Measurements from ENCODE around the gene PPP6R1. TPM values are rescaled to one million over a fixed set of nuclear protein-coding genes. Genes with fewer than 3 reads are reported as not detected.
"Not testable (repeated sequence)": the region's sequence is repeated elsewhere in the genome, so short reads cannot be mapped to it uniquely, and the experiment has no call there.

The PPP6R1 gene
- total RNA-seq, 1 experiment from 2014 or later = 109 TPM

DNA sequence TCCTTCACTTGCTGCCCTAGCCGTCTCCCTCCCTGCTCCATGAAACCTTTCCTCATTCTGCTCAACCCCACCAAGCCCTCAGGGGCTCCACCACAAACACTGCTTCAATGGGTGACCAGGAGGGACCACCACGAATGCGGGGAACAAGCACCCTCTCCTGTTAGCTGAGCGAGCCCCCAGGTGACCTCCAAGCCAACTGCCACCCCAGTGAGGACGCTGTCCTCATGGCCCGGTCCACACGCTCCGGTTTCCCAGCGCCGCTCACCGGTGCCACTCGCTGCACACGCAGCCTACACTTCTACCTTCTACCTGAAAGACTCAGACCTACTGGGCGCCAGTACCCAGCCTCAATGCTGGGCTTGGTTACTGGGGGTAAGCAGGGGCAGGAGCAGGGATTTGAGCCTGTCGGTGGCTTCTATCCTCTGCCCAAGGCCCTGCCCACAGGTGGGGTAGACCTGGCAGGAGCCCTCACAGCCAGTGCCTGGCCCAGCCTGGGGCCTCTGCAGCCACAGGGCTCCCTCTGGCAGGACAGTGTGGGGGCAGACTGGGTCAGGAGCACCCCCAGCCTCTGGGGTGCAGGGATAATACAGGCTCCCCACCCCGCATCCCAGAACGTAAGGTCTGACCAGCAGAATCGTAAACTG lies 29.6 kb downstream of the PPP6R1 start:
- in situ Hi-C loops (cut with HindIII; ENCODE audit: low sequenced_read_pairs) = no loop called here
- DNase-seq (ENCODE audit: low spot score) = no peak

DNA sequence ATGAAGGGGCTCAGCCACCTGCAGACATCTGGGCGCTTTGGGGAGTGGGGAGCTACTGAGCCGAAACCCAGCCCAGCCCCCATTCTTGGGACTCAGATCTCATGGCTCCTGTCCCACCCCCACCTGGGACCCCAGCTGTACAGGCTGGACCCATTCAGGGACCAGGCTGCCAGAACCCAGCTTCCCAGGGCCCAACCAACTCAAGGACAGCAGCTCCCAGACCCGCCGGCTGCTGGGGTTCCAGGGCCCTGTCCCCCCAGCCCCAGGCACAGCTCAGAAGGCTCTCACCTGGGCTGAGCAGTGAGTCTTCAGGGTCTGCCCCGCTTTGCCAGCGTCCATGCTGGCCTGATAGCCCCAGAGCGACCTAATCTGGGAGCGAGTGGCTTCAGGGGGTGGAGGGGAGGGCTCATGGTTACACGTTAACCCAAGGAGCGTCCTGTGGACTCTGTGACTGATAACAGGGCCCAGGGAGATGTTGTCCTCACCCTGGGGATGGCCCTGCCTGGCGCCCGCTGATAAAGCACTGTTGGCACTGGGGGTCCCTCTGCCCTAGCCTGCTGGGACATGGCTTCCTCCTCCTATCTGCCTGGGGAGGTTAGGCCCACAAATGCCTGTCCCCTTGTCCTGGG lies 30.3 kb downstream of the PPP6R1 start, which contains the start of gene TMEM86B:
TSS of gene TMEM86B (minus strand) at position 361 of the 629 bp plus-strand sequence. CDS start at position 339, 22 bp downstream.
- no peak for DNase-seq (ENCODE audit: low spot score)
- in situ Hi-C loops (cut with HindIII; ENCODE audit: low sequenced_read_pairs) = no loop called here

DNA sequence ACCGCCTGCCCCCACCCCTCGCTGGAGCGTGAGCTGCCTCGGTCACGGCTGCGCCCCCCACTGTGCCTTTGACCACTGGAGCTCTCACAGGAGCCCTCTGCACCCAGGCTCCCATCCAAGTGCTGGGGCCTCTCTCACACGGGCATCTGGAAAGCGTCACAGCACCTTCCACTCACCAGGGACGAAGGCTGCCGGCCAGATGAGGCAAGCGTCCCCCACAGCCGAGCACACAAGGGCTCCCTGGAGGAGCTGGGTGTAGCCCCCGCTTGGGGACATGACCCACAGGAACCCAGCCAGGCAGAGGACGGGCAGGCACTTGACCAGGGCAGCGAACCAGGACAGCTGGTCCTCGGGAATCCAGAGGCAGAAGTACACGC lies 30.8 kb downstream of the PPP6R1 start:
- DNase-seq (ENCODE audit: low spot score) = no peak
- in situ Hi-C loops (cut with HindIII; ENCODE audit: low sequenced_read_pairs) = no loop called here

DNA sequence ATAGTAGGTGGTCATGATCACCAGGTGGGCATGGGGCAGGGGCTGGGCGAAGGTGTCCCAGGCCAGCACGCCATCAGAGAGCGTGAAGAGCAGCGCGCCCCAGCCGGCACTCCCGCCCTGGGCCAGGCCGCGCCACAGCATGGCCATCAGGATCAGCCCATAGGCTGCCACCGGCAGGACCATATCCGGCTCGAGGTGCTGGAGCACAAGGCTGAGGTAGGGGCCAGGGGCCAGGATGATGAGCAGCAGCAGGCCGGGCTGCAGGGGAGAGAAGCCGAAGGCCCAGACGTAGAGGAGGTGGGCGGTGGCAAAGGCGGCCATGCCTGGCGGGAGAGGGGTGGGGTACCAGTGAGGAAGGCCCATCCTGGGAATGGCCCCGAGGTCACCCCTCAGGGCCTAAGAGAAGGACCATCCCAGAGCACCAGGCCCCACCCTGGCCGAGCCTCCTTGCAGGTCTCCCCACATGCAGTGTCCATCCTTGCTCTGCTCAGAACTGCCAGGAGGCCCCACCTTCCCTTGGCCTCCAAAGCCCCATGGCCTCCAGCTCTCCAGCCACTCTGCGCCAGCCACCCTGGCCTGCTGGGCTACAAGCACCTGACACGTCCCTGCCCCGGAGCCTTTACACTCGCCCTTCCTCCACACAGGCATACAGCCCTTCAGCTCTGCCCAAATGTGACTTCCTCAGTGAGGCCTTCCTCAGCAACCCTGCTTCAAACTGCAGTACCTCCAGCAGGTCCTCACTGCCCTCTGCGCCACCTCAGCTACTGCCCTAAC lies 31.4 kb downstream of the PPP6R1 start:
- no peak for DNase-seq (ENCODE audit: low spot score)
- in situ Hi-C loops (cut with HindIII; ENCODE audit: low sequenced_read_pairs) = no loop called here

DNA sequence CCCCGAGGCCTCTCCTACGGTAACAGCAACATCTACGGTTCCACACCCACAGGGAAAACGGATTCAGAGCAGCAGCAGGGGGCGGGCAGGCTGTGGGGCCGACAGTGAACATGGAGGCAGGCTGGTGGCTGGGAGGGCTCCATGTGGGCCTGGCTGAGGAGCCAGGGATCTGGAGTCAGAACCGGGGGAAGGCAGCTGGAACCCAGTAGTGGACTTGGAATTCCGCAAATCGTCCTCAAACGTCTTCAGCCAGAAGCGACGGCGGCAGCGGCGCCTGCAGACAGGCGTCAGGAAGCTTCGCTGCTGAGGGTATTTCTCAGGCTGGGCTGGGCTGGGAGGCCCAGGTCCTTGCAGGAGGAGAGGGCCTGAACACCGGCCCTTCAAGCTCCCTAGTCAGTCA lies 32.0 kb downstream of the PPP6R1 start:
- DNase-seq (ENCODE audit: low spot score) = no peak
- in situ Hi-C loops (cut with HindIII; ENCODE audit: low sequenced_read_pairs) = no loop called here

DNA sequence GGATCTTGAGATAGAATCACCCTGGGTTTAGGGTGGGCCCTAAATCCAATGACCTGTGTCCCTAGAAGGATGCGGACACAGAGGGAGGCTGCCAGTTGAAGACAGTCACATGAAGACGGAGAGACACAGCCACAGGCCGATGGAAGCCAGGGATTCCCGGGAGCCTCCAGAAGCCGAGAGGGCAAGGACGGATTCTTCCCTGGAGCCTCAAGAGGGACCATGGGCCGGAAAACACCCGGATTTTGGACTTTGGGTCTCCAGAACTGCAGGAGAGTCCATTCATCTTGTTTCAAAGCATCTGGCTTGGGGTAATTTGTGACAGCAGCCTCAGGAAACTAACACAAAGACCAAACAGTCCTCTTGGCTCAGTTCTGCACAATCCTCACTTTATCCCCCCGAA lies 32.5 kb downstream of the PPP6R1 start:
- DNase-seq (ENCODE audit: low spot score) = no peak
- in situ Hi-C loops (cut with HindIII; ENCODE audit: low sequenced_read_pairs) = no loop called here

DNA sequence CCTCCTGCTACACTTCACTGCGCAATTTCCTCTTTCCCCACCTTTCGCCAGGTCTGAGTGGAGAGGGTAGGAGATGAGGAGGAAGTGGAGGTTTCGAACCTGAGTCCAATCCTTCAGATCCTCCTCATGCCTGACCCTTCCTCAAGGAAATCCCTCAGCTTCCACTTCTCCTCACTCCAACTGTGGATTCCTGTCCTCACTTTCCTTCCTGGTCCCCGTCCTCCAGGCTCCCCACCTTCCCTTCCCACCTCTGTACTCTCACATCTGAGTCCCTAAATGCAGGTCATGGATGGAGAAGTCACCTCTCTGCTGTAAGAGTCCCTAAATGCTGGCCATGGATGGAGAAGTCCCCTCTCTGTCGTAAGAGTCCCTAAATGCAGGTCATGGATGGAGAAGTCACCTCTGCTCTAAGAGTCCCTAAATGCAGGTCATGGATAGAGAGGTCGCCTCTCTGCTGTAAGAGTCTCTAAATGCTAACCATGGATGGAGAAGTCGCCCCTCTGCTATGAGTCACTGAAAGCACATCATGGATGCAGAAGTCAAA lies 33.3 kb downstream of the PPP6R1 start:
- no peak for DNase-seq (ENCODE audit: low spot score)
- in situ Hi-C loops (cut with HindIII; ENCODE audit: low sequenced_read_pairs) = no loop called here

DNA sequence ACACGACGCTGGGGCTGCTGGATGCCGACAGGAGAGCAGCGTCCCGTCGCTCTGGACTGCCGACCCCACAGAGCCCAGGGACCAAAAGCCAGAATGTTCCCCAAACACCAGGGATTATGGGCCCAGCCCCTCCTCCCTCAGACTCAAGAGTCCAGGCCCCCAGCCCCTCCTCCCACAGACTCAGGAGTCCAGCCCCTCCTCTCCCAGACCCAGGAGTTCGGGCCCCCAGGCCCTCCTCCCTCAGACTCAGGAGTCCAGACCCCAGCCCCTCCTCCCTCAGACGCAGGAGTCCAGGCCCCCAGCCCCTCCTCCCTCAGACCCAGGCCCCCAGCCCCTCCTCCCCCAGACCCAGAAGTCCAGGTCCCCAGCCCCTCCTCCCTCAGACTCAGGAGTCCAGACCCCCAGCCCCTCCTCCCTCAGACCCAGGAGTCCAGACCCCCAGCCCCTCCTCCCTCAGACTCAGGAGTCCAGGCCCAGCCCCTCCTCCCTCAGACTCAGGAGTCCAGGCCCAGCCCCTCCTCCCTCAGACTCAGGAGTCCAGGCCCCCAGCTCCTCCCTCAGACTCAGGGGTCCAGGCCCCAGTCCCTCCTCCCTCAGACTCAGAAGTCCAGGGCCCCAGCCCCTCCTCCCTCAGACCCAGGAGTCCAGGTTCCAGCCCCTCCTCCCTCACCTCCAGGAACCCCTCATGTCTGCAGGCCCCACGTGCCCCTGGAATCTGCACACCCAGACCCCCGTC lies 34.0 kb downstream of the PPP6R1 start:
- DNase-seq (ENCODE audit: low spot score); in situ Hi-C loops (cut with HindIII; ENCODE audit: low sequenced_read_pairs): not testable (repeated sequence)

DNA sequence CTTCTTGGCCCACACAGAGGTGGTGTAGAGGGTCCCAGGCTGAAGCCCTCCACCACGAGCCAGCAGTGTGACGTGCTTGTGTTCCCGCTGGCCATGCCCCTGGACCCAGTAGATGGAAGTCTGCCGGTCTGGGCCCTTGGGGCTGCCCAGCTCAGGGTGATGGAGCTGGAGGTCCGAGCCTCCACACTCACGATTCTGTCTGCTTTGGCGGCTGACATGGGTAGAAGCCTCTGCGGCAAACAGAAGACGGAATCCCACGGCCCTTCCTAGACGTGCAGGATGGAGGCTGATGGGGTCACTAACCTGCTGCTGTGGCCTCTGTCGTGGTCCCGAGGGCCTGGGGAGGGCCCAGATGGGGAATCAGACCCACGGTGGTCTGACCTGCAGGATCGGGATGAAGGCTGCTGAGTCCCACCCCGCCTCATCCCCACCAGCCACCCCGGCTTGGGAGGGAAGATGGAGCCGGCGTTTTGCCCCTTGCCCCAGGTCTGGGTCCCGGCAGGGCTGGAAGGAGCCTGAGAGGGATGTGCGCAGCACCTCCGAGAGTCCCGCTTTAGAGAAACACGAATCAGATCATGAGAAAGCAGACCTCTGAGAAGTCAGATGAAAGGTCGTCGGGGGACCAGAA lies 34.7 kb downstream of the PPP6R1 start:
- in situ Hi-C loops (cut with HindIII; ENCODE audit: low sequenced_read_pairs) = no loop called here
- no peak for DNase-seq (ENCODE audit: low spot score)

DNA sequence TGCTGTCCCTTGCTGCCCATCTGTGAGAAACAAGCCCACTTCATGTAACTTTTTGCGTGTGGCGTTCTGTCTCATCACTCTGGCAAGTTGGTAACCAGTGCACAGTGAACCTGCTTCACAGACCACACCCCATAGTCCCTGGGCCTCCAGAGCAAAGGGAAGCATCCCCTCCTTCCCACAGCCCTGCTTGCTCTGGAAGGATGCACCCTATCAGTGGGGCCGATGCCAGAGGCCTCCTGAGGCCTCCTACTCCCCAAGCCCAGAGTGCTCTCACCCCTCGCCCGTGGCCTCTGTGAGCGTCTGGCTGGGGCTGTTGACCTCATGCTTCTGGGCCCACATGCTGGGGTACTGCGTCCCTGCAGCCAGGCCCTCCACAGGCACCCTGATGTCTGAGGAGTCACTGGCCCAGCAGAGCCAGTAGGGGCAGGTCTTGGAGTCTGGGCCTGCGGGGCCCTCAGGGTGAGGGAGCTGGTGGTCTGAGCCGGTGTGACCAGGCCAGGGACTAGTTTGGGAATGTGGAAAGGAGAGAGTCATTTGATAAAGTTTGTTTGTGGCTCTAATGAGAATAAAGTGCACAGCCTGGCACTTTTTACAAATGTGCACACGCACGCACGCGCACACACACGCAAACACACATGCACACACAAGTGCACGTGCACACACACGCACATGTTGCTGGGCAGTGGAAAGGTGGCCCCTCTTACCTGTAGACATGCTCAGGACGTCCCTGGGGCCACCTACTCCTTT lies 35.4 kb downstream of the PPP6R1 start:
- in situ Hi-C loops (cut with HindIII; ENCODE audit: low sequenced_read_pairs) = no loop called here

DNA sequence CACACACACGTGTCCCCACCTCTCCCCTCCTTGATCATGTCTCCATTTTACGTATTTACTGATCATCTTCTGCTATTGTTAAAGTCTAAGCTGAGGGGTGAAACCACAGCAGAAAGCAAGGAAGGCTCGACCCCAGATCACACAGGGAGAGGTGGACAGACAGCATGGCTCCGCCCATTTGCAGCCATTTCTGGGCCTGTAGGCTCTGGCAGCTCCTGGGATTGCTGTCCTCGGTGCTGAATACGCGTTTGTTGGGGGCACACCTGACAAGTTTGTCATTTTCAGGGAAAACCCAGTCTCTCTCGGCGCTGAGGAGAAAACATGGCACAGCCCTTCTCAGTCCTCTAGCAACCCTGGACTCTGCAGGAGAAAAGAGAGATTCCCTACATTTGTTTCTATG lies 38.3 kb downstream of the PPP6R1 start:
- DNase-seq (ENCODE audit: low spot score) = no peak
- in situ Hi-C loops (cut with HindIII; ENCODE audit: low sequenced_read_pairs) = no loop called here

More for the DNA sequence above, 35.4 kb downstream of the PPP6R1 start:
- DNase-seq (ENCODE audit: low spot score) = no peak

DNA sequence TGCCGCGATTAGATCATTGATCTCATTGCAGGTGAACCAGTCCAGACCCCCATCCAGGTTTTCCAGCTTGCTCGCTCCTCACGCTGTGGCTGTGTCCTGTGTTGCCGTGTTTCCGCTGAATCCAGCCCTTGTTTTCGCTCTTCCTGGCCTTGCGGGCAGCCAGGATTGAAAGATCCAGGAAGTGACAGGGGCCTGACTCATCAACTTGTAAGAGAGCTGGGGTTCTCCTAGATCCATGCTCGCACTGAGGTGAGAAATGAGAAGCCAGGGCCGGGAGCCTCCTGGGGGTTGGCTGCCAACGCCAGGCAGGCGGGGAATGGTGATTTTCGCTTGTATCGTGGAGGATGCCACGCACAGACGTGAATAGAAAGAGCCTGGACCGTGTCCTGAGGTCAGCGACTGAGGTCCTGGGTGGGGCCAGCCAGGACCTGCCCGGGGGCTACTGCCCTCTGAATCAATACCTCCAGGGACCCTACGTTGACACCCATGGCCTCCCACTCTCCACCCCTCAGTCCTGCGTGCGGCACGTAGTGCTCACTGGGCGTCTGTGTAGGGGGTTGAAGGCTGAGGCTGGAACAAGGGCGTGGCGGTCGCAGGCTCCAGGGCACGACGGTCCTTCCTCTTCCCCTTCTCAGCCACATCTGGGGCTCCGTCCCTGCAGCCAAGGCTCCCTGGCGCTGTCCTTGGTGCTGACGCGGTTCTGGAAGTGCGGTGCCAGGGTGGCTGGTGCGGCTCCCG lies 42.2 kb downstream of the PPP6R1 start:
- DNase-seq (ENCODE audit: low spot score) = peak; percentile 97
- in situ Hi-C loops (cut with HindIII; ENCODE audit: low sequenced_read_pairs) = no loop called here

DNA sequence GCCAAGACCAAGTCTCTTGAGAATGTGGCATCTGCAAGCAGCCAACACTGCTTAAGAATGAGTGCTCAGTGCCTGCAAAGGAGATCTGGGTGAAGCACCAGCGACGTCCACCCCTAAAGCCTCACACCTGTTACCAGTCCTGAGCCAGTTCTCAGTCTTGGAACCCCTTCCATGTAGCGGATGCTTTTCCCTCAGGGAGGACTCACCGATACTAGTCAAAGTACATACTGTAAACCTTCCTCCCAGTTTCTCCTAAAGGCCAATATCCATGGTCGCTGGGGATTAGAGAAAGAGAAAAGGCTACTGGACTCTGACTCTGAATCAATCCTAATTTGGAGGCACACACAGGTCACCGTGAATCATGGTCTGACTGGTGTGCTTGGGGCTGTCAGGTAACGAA lies 45.3 kb downstream of the PPP6R1 start:
- DNase-seq (ENCODE audit: low spot score) = no peak
- in situ Hi-C loops (cut with HindIII; ENCODE audit: low sequenced_read_pairs) = no loop called here

DNA sequence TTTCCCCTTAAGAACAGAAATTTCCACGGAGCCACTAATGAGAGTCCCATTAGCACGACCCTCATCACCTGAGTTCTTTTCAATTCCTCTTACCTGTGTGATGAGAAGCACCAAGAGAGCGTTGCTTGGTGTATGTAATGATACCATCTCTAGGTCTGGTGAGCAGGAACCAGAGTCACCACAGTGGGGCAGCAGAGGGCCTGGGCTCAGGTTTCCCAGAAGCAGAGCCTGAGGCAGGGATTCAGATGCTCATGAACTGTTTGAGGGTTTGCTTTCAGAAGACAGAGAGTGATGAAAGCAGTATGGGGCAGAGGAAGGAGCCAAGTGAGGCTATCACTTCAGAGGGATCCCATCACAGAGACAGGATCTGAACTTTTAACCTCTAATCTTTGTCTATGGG lies 46.4 kb downstream of the PPP6R1 start:
- DNase-seq (ENCODE audit: low spot score) = peak; percentile 43
- in situ Hi-C loops (cut with HindIII; ENCODE audit: low sequenced_read_pairs) = no loop called here

DNA sequence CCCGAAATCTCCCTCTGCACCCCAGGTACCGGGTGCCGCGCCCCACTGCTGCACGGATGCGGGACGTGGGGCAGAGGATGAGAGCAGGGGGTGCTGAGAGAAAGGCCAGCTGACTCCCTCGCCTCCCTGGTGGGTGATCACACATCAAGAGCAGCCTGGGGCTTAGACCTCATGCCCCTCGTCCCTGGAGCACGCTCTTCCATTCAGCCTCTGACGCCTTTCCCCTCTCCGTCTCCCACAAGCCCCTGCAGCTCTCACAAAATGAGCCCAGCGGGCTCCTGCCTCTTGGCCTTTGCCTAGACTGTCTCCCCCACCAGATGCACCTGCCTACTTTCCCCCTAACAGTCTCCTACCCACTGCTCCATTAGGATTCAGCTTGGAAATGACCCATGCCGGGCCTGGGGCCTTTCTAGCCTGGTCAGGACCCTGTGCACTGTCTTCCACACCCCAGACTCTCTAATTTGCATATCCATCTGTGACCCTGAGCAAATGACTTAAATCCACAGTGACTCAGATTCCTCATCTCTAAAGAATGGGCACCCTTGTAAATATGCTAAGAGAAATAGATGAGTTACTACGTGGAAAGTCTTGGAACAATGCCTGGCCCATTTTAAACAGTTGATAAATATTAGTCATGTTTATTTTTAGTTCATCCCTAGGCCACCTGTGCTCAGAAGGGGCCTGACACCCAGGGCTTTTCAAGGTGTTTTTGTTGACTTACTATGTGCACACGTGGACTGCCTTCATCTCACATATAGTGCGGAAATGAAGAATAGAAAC lies 48.9 kb downstream of the PPP6R1 start:
- in situ Hi-C loops (cut with HindIII; ENCODE audit: low sequenced_read_pairs) = no loop called here
- no peak for DNase-seq (ENCODE audit: low spot score)

DNA sequence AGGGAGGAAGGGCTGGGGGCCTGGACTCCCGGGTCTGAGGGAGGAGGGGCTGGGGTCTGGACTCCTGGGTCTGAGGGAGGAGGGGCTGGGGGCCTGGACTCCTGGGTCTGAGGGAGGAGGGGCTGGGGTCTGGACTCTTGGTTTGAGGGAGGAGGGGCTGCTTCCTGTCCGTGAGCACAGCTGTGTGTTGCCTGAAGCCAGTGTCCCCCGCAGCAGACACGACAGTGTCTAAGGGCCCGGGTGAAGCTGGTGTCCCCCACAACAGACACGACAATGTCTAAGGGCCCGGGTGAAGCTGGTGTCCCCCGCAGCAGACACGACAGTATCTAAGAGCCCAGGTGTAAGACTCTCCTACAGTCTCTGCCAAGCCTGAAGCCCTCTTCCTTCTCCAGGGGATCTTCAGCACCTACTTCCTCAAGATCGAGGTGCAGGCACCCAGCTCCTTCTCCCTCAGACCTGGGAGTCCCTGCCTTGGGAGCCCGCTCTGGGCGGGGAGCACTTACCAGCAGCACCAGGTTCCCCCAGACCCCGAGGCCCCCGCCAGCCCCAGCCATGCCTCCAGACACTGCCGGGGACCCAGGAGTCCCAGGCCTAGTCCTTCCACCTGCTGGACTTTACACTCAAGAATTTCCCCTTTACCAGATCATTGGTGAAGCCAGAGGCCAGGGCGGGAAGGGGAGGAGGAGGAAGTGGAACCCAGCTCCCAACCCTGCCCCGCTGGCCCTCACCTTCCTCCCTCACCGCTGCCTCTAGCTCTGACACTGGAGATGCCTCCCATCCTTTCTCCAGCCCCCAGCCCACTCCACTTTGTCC lies 49.7 kb downstream of the PPP6R1 start, which contains the start of gene PTPRH:
TSS of gene PTPRH (minus strand) at position 622 of the 813 bp plus-strand sequence. CDS start at position 554, 68 bp downstream.
- DNase-seq (ENCODE audit: low spot score) = no peak
- in situ Hi-C loops (cut with HindIII; ENCODE audit: low sequenced_read_pairs) = no loop called here
